Heart right ventricle (tissue), 16 donors: Measurements from ENCODE around the gene BAZ1B. TPM values are rescaled to one million over a fixed set of nuclear protein-coding genes. Genes with fewer than 3 reads are reported as not detected.

Experiments used
- ATAC-seq, 8 donors: fragments of 200-7000 bp; cut with Tn5 transposase; one replicate each; pipeline ENCODE4 v1.9.1; 2020; ENCODE audit warnings: mild to moderate bottlenecking in 8 of 8, moderate library complexity in 8 of 8, moderate number of reproducible peaks in 1 of 8
- DNase-seq, 2 donors: peaks; one replicate each; pipeline ENCODE4 v3.0.0-alpha.2; 2020
- H3K27ac ChIP-seq, 10 donors: fragments of 200-600 bp; sonication (generic) in 2 of 10; one replicate each; pipeline versions ENCODE4 v1.5.0 to v1.8.0; 2020 to 2022; ENCODE audit warnings: mild to moderate bottlenecking in 3 of 10
- H3K27me3 ChIP-seq, 7 donors: fragments of 200-600 bp; one replicate each; pipeline ENCODE4 v1.8.0; 2021 to 2022; ENCODE audit warnings: mild to moderate bottlenecking in 2 of 7
- H3K36me3 ChIP-seq, 9 donors: fragments of 200-600 bp; sonication (generic) in 1 of 9; one replicate each; pipeline versions ENCODE4 v1.5.0 to v1.8.0; 2020 to 2022; ENCODE audit warnings: mild to moderate bottlenecking in 2 of 9
- H3K4me1 ChIP-seq, 9 donors: fragments of 200-600 bp; sonication (generic) in 1 of 9; one replicate each; pipeline versions ENCODE4 v1.5.0 to v1.8.0; 2020 to 2022; ENCODE audit warnings: mild to moderate bottlenecking in 4 of 9
- H3K4me3 ChIP-seq, 10 donors: fragments of 200-600 bp; sonication (generic) in 2 of 10; one replicate each; pipeline versions ENCODE4 v1.5.0 to v1.8.0; 2020 to 2022; ENCODE audit warnings: mild to moderate bottlenecking in 7 of 10, moderate library complexity in 2 of 10
- H3K9me3 ChIP-seq, 11 donors: fragments of 200-600 bp in 10 of 11; sonication (generic) in 2 of 11; one replicate each; pipeline versions ENCODE4 v1.5.0 to v1.8.0; 2013 to 2022; ENCODE audit warnings: mild to moderate bottlenecking in 2 of 11, control low read depth in 1 of 11, moderate library complexity in 1 of 11
- WGBS, 2 donors: extraction: QIAGEN DNeasy Blood & Tissue Kit; methylation state at CpG; one replicate each; pipeline ENCODE4 v1.1.7; 2013; ENCODE audit warnings: inconsistent platforms in 1 of 2; 5-methylcytosine and 5-hydroxymethylcytosine counted together
- intact Hi-C, 10 donors: fragments of 100-400 bp; cut with DNase I; formaldehyde crosslinking; loops; one replicate each; pipeline versions ENCODE4 v1.11.1 to v1.14.2; 2022
- polyA plus RNA-seq, 2 donors: library from polyadenylated mRNA; stranded (reverse); fragments of 200-250 nt; gene quantifications; one replicate each; pipeline ENCODE4 v1.2.3, GENCODE V29; 2013
- total RNA-seq, 10 donors: library from RNA; stranded (reverse); fragmentation: NEBNext Ultra II Directional in 3 of 10; extraction: Animal tissue kit (Norgen Biotek cat#: 25700) in 3 of 10; gene quantifications; one replicate each; pipeline versions ENCODE4 v1.2.1 to v1.2.4, GENCODE V29; 2021 to 2023
- TF ChIP-seq, protein P1 (sequence below), 9 donors: fragments of 200-600 bp; sonication (generic) in 2 of 9; IDR thresholded peaks; one replicate each; pipeline versions ENCODE4 v1.5.0 to v1.8.0; 2021 to 2022; ENCODE audit warnings: antibody characterized with exemption in 9 of 9, mild to moderate bottlenecking in 5 of 9, moderate library complexity in 1 of 9
- donor health status: Arrhythmogenic right ventricular cardiomyopathy.
- donor health status: ischemic (EF 13 %, LVEDD 7.1; RV severe dilation, severe dysfunction).
- donor health status: healthy with polysubstance abuse.
- donor health status: DM: no; HTN: yes; CAD: no.
- donor health status: DM: no; HTN: no; CAD: no.
- donor health status: ischemic (EF 25% LVEDD 6.9; RV normal size, moderate dysfunction).
- donor health status: ischemic (EF 25% LVEDD 5.7; RV mildly dilated, moderate dysfunction).
- donor health status: healthy.
- donor health status: DM: yes; HTN: yes; CAD: no.
- donor health status: Ischemic cardiomyopathy.
- donor health status: ischemic (EF 35%, LVEDD 5.7; RV mildly dilated, moderate dysfunction).
- donor health status: nonischemic (EF 11% LVEDD 7.7; RV severe dilation, severe dysfunction).
- donor health status: DM: yes; HTN: yes; CAD: no.
- donor health status: PGD.
- donor health status: ischemic (EF 29% LVEDD 5.4; RV normal size, mild dysfunction).
- donor health status: nonischemic (EF 23%, LVEDD 6.1; RV moderate dilation, normal function).

Gene BAZ1B
- total and polyA plus RNA-seq, 12 donors: 11.7 to 49.9 (median 39.5) TPM

DNA sequence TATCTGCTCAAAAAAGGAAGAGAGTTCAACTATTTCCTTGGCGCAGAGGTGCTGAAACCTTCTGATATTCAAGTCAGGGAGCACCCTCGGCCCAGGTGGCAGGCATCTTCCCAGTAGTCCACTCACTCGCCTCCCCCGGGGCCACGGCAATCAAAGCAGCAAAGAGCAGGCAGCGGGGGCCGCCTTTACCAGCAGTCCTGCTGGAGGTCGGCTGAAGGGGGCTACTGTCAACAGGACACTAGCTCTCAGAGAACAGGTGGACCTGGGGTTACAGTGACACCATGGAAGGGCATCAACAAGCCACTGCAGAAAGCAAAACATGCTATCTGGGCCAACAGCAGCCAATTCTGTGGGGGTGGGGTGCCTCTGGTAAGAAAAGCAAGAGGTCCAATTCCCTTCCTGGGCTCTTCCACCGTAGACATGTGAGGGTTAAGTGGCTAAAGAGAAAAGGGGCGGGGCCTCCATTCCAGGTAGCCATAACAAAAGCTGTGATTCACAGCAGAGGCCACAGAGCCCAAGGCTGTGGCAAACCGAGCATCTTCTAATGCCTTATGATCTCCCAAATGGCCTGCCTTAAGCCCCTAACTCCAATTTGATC is 79.1 kb downstream of the BAZ1B start:
- TF ChIP-seq, protein P1, sequence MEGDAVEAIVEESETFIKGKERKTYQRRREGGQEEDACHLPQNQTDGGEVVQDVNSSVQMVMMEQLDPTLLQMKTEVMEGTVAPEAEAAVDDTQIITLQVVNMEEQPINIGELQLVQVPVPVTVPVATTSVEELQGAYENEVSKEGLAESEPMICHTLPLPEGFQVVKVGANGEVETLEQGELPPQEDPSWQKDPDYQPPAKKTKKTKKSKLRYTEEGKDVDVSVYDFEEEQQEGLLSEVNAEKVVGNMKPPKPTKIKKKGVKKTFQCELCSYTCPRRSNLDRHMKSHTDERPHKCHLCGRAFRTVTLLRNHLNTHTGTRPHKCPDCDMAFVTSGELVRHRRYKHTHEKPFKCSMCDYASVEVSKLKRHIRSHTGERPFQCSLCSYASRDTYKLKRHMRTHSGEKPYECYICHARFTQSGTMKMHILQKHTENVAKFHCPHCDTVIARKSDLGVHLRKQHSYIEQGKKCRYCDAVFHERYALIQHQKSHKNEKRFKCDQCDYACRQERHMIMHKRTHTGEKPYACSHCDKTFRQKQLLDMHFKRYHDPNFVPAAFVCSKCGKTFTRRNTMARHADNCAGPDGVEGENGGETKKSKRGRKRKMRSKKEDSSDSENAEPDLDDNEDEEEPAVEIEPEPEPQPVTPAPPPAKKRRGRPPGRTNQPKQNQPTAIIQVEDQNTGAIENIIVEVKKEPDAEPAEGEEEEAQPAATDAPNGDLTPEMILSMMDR (IDR thresholded peaks at IDR 0.05): no peak
- WGBS, 2 donors: 75 to 80% methylated on average over 11 of the region's 11 CpGs
- H3K4me1 ChIP-seq: peaks cover 0 to 9% (median 0%) of the 10 kb centered on the region in 9 donors
- no peak for DNase-seq
- no peak overlapping the region for H3K27ac ChIP-seq
- ATAC-seq: no peak
- intact Hi-C loops: loop anchor here in 1 of 10 donors (10.0 kb wide), 1 partner anchor 108 kb away; no protein-coding TSS in a partner anchor
- no peak overlapping the region for H3K4me3 ChIP-seq
- peaks cover 16 to 95% (median 70%) of the 10 kb centered on the region in 9 donors for H3K36me3 ChIP-seq
- H3K27me3 ChIP-seq: no peaks in the 10 kb centered on the region
- H3K9me3 ChIP-seq: no peaks in the 10 kb centered on the region

DNA sequence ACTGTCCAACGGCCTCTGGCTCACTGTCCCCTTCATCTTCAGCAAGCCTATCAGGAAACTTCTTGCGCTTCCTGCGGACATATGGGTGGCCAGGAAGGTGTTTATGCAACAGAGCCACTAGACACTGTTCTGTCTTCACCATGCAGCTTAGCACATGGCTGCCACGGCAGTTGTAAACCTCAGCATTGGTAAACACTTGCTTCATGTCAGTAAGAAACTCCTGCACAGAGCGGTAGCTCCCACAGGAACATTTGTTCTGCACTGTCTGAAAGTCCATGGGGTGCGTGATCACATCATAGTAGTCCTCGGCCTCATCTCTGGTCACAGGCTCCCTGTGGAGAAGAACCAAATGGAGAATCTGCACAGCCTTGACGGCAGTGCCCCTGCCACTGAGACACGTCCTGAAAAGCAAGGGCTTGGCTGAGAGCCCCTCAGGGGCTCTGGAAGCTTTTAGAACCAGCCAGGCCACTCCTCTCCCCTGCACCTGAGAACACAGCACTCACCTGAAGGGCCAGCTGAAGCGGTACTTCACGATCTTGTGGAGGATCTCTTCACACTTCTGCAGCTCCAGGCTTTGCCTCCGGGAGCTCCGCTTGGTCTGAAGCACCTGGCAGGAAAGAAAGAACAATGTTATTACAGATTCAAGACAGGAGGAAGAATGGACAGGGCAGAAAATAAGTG is 79.7 kb downstream of the BAZ1B start:
- H3K4me1 ChIP-seq: peaks cover 0 to 12% (median 0%) of the 10 kb centered on the region in 9 donors
- DNase-seq: no peak
- H3K9me3 ChIP-seq: no peaks in the 10 kb centered on the region
- H3K36me3 ChIP-seq: peaks cover 16 to 88% (median 65%) of the 10 kb centered on the region in 9 donors
- H3K4me3 ChIP-seq: no peak overlapping the region
- no peak overlapping the region for H3K27ac ChIP-seq
- TF ChIP-seq, protein P1 (IDR thresholded peaks at IDR 0.05): no peak
- no peak for ATAC-seq
- intact Hi-C loops: loop anchor here in 1 of 10 donors (10.0 kb wide), 1 partner anchor 108 kb away; no protein-coding TSS in a partner anchor
- WGBS, 2 donors: 86 to 89% methylated on average over 13 of the region's 13 CpGs
- no peaks in the 10 kb centered on the region for H3K27me3 ChIP-seq

DNA sequence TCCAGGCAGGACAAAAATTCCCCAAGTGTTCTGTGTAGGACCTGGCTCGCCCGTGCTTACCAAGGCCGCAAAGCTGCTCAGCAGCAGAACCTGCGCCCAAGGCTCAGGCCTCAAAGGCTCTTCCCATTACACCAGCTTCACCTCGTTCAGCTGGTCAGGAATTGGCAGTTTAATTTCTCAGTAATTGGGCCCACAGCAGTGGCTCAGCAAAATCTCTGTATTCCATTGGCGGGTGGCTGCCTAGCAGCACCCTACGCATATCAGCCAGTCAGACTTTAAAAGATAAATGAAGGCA is 82.7 kb downstream of the BAZ1B start:
- Histone ChIP-seq H3K27me3 (peaks cover 0 to 10% (median under 1%) of the 10 kb centered on the region in 7 donors), H3K36me3 (peaks cover 13 to 58% (median 36%) of the 10 kb centered on the region in 9 donors), H3K9me3 (no peaks in the 10 kb centered on the region), H3K27ac (no peak overlapping the region), H3K4me1 (peaks cover 0 to 11% (median 0%) of the 10 kb centered on the region in 9 donors), H3K4me3 (no peak overlapping the region)
- DNase-seq: no peak
- ATAC-seq: no peak
- 92 to 93% methylated on average over 7 of the region's 7 CpGs for WGBS, 2 donors
- intact Hi-C loops: loop anchor here in 2 of 10 donors (5.0 to 10.0 kb wide), 2 partner anchors 97 to 125 kb away; no protein-coding TSS in a partner anchor
- TF ChIP-seq, protein P1 (IDR thresholded peaks at IDR 0.05): no peak

DNA sequence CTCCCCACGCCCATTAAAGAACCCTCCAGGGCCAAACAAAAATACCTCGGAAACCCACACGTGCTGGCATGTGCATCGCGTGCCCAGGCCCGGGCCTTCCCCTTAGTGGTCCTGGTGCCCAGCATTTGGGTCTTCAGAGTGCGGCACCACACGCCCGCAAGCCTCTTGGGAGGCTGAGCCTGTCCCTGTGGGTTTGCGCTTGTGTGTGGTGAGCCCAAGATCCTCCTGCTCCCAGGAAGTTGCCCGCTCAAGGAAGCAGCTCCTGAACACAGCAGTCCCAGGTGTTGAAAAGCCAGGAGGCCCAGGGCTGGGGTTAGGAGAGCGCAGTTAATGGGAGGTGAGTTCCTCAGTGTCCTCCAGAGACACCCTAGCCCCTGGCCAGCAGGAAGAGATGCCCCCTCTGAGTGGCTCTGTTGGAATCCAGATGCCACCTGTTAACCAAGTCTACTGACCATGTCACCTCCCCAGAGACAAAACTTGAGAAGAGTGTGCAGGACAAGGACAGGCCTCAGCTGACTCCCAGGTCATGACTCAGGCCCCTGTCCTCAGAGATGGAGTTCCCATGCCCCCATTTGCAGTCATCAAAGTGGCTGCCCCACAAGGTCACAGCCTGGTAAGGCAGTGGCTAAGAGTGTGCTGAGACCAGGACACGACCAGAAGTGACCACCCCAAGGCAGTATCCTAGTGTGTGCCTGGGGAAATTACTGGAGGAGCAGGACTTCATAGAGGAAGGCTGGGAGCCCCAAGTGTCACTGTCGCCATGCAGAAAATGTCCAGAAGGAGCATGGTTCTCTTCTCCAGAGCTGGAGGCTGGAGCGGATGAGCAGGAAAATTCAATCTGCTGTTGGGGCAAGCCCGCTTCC is 83.3 kb downstream of the BAZ1B start:
- Histone ChIP-seq H3K36me3 (peaks cover 13 to 52% (median 30%) of the 10 kb centered on the region in 9 donors), H3K27me3 (peaks cover 0 to 14% (median 4%) of the 10 kb centered on the region in 7 donors), H3K4me3 (no peak overlapping the region), H3K27ac (no peak overlapping the region), H3K4me1 (peaks cover 0 to 11% (median 0%) of the 10 kb centered on the region in 9 donors), H3K9me3 (no peaks in the 10 kb centered on the region)
- TF ChIP-seq, protein P1 (IDR thresholded peaks at IDR 0.05): no peak
- 84 to 87% methylated on average over 16 of the region's 16 CpGs for WGBS, 2 donors
- intact Hi-C loops: loop anchor here in 2 of 10 donors (5.0 to 10.0 kb wide), 2 partner anchors 96 to 124 kb away; no protein-coding TSS in a partner anchor
- DNase-seq: no peak
- ATAC-seq: no peak
